GM10266 (cell line): ENCODE measurements around the gene ADGRF5.

ENCODE experiments used
- DNase-seq: peaks from one replicate; pipeline ENCODE4 v3.0.0; 2012; ENCODE audit errors: extremely low spot score
- TF ChIP-seq, protein P1 (sequence below): IDR thresholded peaks from 2 replicates; pipeline ENCODE4 v1.5.1; 2012; ENCODE audit warnings: mild to moderate bottlenecking, low read depth; ENCODE audit not compliant: control insufficient read depth, insufficient read depth; ENCODE audit errors: missing control alignments

Gene ADGRF5

GRCh38 chr6:46821458-46821881 is 100.3 kb downstream of the ADGRF5 start:
- TF ChIP-seq, protein P1, sequence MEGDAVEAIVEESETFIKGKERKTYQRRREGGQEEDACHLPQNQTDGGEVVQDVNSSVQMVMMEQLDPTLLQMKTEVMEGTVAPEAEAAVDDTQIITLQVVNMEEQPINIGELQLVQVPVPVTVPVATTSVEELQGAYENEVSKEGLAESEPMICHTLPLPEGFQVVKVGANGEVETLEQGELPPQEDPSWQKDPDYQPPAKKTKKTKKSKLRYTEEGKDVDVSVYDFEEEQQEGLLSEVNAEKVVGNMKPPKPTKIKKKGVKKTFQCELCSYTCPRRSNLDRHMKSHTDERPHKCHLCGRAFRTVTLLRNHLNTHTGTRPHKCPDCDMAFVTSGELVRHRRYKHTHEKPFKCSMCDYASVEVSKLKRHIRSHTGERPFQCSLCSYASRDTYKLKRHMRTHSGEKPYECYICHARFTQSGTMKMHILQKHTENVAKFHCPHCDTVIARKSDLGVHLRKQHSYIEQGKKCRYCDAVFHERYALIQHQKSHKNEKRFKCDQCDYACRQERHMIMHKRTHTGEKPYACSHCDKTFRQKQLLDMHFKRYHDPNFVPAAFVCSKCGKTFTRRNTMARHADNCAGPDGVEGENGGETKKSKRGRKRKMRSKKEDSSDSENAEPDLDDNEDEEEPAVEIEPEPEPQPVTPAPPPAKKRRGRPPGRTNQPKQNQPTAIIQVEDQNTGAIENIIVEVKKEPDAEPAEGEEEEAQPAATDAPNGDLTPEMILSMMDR, result no peak
- no peak for DNase-seq

DNA sequence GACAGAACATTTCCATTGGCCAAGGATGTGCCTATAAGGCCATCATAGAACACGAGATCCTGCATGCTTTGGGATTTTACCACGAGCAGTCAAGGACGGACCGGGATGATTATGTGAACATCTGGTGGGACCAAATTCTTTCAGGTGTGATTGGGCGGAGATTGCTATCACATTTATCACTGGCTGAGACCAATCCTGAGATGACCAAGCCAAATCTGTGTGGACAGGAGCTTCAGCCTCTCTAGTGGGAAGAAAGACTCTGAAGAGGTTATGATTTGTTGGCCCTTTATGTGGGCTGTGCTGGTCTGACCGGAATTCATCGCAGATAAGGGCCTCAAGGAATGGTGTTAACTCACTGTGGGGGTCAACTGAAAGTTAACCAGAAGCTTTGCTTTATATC is 102.2 kb downstream of the ADGRF5 start:
- TF ChIP-seq, protein P1, result no peak
- DNase-seq, result no peak

DNA sequence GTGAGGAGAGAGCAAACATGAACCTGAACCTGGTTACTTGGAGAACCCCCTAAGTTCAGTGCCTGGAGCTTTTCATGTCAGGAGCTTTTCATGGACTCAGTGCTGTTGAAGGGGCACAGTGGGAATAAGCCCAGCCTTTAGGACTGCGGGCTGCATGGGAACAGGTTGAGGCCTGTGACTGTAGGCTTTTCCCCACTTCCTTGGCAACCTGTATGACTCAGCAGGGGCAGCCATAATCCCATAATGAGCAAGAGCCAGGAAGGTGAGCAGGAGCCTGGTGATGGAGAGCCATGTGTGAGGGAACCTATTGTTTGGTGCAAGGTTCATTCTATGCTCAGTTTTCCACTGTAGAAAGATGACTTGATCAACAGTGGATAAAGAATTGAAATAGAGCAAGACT is 105.1 kb downstream of the ADGRF5 start:
- DNase-seq, result no peak
- TF ChIP-seq, protein P1, result no peak

DNA sequence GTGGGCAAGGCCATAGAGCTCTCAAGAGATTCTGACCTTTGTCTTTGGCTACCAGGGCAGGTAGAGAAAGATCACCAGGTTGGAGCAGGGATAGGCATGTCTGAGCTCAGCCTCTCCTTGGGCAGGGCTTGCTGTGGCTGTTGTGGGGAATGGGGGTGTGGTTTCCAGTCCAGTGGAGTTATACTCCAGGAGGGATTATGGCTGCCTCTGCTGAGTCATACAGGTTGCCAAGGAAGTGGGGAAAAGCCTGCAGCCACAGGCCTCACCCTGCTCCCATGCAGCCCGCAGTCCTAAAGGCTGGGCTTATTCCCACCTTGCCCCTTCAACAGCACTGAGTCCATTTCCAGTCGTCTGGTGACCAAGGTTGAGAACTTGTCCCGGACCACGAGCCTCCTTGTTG is 106.6 kb downstream of the ADGRF5 start:
- DNase-seq, result no peak
- TF ChIP-seq, protein P1, result no peak

DNA sequence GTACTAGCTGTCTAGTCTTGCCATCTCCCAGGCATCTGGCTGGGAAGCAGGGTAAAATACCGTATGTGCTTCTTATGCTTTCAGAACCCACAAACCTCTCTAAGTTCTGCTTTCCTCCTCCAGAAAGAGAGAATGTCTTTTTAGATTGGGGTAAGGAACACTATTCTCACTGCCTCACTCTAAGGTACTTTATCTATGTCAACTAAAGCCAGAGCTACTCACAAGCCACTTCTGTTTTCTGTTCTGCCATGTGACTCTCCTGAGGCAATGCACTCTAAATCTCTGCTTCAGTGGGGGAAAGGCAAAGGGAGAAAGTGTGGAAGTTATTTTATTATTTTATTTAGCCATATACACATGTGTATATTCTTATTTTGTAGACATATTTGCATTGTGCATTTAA is 112.9 kb downstream of the ADGRF5 start:
- DNase-seq, result no peak
- TF ChIP-seq, protein P1, result no peak
